GM21717 (cell line): ENCODE data around the gene FNIP2.
"Not testable (repeated sequence)": the region's sequence is repeated elsewhere in the genome, so short reads cannot be mapped to it uniquely, and the experiment has no call there.

Experiments
- ATAC-seq: cut with Tn5 transposase; IDR thresholded peaks from one replicate; pipeline ENCODE4 v1.9.1; 2021; ENCODE audit warnings: mild to moderate bottlenecking, moderate library complexity; ENCODE audit not compliant: unreplicated experiment

The FNIP2 gene

DNA sequence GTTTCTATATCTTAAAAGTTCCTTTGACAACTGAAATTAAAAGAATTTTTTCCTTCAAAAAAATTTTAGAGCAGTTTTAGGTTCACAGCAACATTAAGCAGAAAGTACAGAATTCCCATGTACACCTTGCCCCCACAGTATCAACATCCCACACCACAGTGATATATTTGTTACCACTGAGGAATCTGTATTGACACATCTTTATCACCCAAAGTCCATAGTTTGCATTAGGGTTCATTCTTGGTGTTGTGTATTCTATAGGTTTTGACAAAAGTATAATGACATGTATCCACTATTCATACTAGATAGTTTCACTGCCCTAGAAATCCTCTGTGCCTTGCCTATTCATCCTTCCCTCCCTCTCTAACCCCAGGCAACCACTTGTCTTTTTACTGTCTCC is 43.7 kb downstream of the FNIP2 start:
- no peak for ATAC-seq

DNA sequence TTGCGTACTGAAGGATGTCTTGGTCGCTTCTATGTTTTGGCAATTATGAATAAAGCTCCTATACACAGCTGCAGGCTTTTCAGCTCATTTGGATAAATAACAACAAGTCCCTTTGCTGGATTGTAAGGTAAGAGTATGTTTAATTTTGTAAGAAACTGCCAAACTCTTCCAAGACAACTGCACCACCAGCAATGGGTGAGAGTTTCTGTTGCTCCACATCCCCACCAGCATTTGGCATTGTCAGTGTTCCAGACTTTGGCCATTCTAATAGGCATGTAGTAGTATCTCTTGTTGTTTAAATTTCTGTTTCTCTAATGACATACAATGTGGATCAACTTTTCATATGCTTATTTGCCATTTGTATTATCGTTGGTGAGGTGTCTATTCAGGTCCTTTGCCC is 44.3 kb downstream of the FNIP2 start:
- no peak for ATAC-seq

DNA sequence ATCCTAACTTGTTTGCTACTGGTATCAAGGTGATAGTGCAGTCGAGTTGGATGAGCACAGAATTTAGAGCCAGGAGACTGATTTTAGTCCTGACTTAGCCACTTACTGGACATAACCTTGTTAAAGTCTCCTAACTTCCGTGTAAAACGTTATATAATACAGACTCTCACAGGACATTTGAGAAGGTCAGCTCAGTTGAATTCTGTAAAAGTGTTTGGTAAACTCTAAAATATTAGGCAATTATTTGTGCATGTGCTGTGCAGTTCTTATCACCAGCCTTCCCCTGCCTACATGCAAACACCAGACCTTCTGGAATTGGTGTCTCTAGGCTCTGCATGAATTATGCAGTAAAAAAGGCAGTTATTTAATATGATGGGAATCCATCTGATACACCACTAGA is 45.4 kb downstream of the FNIP2 start:
- no peak for ATAC-seq

DNA sequence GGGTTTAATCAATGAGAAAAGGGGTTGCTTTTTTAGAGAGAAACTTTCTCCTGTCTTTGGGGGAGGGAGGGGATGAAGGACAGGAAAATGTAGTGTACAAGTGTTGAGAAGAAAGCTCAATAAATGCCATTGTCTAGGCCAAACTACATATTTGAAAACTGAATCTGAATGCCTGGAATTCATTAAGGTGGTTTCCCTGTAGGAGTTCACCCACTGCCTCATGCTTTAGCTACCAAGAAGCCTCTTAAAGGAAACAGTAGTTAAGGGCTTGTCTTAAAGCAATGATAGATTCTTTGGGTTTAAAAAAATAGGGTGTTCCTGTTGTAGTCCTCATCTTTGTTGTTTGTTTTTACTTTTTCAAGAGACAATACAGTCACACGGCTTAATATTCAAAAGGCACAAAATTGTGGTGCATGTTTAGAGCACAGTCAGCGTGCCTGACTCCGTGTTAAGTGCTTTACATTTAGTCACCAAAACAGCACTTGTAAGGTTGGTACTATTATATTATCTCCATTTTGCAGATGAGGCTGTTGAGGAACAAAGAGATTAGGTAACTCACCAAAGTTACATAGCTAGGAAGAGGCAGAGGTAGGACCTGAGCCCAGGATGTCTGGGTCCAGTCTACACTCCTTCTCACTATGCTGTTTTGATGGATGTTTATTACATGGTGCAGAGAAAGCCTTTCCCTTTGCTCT is 46.0 kb downstream of the FNIP2 start:
- ATAC-seq: no peak

DNA sequence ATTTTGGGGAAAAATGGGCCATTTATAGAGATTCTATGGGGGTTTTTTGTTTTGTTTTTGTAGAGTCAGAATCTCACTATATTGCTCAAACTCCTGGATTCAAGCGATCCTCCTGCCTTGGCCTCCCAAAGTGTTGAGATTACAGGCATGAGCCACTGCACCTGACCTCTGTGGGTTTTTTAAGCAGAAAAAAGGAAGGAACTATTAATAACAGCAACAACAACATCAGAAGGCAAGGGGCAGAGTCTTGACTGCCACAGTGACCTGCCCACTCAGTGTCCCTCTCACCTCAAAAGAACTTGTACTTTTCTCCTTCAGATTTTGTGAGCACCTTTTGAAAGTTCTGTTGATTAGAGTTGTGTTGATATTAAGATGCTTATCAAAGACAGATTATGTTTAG is 48.1 kb downstream of the FNIP2 start:
- ATAC-seq: no peak

DNA sequence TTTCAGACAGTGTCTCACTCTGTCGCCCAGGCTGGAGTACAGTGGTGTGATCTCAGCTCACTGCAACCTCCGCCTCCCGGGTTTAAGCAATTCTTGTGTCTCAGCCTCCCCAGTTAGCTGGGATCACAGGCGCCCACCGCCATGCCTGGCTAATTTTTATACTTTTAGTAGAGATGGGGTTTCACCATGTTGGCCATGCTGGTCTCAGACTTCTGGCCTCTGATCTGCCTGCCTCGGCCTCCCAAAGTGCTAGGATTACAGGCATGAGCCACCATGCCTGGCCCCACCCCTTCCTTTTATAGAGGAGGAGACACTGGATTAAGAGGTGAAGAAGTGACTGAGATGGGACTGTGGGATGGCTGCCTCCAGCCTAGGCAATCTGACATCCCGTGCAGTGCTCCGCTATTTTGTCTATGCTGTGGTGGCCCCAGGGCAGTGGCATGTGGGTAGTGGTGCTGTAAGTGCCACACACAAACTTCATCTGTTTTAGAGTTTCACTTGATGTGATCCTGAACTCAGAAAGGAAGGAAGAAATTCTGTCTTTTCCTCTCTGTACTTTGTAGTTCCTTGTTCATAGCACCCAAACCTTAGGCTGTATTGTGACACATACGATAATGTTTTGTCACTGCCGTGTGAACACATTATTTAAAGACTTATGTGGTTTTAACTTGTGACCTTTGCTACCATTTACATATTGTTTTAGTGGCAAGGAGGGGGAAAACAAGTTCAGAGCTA is 48.9 kb downstream of the FNIP2 start:
- ATAC-seq: peak; percentile 46

DNA sequence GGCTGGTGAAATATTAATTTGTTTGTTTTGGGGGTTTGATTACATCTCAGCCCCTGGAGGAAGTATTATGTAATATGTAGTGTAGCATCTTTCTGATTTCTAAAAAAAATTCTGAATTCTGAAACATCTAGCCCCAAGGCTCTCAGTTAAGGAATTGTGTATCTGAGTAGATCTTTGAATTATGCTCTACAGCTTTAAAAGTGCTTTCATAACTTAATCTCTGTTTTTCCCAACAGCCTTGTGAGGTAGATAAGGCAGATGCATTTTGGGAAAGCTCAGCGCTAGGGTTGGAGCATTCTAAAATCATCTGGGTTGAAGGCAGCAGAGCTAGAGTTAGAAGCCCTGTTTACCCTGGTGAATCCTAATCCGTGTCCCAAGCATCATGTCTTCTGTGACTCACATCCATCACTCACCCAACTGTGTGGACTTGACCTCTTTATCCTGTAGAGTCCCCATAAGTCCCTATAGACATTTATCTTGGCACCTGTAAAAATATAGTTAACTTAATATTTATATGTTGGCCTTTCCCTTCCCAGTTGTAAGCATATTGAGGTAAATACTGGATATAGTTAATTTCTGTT is 49.8 kb downstream of the FNIP2 start:
- no peak for ATAC-seq

DNA sequence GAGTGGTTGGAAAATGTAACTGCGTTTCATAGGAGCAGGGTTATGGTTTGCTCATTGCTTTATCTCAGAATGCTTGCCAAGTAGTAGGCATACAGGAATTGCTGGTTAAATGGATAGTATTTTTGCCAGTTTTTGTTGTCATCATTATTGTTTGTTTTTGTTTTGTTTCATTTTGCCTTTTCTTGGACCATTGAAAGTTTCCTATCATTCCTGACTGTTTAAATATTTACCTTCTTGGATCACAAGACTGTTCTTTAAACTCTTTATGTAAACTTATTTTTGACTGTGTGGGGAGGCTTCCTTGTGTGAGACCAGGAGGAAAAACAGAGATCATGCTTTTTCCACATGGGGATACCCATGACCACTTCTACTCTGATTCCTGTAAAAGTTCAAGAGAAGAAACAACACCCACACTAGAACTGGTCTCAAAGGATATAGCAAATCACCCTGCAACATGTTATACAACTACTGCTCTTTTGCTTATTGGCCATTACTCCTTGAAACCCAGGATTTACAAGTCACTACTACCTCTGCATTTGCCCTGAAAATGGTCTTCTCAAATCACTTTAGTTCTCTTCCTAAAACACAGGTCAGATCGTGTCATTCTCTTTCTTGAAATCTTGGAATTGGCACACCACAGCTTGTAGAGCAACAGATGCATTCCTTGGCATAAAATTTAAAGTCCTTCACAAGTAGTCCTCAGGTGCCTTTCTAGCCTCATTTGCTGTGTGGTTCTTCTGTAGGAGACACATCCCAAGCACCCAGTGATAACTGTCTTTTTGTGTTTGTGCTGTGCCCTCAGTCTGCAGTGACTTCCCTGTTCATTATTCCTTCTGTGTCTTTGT is 51.3 kb downstream of the FNIP2 start:
- ATAC-seq: no peak

DNA sequence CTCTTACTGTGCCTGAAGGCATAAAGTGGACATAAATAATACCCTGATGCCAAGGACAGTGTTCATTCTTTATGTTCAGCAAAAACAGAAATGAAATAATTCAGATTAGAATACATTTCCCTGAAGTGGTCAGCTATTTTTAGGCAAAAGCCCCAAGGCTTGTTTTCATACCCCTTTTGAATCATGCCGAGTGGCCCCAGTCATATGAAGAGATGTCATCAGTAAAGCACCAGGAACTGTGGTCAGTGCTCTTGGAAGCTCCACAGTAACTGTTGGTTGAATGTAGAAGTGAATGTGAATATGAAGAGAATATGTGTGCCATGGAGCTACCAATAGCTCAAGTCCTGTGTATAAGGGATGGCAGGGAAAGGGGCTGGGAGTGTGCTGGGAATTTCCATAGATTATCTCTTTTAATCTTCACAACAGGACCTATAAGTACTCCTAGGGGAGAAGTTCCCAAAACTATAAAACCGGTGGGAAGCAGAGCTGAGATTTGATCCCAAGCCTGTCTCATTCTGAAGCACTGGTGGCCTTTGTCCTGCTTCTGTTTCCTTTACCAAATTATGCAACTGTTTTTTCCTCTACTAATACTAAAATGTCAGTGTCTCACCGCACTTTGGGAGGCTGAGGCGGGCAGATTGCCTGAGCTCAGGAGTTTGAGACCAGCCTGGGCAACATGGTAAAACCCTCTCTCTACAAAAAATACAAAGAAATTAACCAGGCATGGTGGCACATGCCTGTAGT is 52.6 kb downstream of the FNIP2 start:
- peak; percentile 39 for ATAC-seq

DNA sequence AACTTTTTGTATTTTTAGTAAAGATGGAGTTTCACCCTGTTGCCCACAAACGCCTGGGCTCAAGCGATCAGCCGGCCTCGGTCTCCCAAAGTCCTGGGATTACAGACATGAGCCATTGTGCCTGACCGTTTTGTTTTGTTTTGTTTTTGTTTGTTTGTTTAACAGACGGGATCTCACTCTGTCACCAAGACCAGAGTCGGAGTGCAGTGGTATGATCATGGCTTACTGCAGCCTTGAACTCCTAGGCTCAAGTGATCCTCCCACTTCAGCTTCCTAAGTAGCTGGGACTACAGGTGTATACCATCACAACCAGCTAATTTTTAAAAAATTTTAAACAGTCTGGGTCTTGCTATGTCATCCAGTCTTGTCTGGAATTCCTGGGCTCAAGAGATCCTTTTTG is 53.5 kb downstream of the FNIP2 start:
- no peak for ATAC-seq

DNA sequence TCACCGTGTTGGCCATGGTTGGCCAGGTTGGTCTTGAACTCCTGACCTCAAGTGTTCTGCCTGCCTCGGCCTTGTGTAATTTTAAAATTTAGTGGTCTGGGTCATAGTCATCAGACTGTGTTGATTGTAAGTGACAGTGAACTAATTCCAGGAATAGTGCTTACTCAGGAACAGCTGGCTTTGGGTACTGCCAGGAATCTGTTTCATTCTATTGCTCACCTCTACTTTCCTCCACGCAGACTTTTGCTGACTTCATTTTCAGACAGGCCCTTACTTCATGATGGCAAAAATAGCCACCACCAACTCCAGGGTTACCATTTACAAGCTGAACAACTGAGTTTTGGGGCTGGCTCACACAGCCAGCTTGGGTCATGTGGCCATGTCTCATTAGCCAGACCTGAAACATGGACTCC is 54.6 kb downstream of the FNIP2 start:
- ATAC-seq: peak; percentile 47

DNA sequence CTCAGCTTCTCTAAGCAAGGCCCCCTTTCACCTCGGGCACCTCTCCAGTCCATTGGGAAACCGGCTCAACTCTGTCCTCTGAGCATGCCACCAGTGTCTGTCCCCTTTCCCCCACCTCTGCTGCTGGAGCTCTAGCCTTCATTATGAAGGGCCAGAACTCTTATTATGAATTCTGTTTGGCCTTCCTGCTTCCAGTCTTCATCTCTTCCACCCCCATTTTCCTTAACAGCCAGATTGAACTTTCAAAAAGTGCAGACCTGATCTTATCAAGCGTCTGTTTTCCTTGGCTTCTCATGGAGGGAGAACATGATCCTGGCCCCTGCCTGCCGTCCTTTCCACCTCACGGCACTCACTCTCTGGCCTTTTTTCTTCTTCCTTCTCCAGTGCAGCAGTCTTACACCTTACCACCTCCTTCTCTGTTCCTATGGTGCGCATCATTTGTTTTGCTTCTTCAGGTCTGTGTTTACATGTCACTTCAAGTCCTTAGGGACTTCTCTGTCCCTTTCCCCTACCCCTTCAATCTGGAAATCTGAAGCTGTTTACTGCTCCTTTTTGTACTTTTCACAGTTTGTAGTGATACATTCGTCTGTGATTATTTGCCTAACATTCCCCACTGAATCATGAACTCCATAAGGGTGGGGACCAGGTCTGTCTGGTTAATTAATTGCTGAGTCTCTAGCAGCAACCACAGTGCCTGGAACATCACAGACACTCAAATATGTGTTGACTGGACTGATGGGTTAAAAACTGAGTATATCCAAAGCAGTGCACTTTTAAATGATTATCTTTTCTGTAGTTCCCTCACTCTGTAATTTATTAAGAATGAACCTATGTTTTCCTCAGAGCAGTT is 55.8 kb downstream of the FNIP2 start:
- no peak for ATAC-seq

DNA sequence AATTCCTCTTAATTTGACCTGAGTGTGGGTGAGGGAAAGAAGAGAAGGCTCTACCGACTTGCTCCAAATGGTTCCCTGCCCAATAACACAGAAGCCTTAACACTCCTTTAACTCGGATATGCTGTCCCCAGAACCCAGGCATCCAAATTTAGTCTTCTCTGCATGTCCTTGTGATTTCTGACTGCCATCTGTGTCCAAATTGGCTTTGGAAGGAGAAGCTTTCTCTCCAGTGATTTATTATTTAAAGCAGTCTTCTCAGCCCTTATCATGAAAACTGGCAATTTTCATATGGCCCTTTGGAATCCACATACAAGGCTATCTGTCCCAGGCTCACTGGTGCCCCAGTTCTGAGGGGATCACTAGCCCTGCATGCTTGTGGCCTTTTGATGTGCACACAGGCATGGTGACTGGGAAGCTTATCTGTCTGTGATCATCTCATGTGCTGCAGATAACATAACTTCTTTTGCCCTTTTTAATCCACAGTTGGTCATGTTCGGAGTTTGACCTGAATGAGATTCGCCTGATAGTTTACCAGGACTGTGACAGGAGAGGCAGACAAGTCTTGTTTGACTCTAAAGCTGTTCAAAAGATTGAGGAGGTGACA is 56.7 kb downstream of the FNIP2 start:
- no peak for ATAC-seq

DNA sequence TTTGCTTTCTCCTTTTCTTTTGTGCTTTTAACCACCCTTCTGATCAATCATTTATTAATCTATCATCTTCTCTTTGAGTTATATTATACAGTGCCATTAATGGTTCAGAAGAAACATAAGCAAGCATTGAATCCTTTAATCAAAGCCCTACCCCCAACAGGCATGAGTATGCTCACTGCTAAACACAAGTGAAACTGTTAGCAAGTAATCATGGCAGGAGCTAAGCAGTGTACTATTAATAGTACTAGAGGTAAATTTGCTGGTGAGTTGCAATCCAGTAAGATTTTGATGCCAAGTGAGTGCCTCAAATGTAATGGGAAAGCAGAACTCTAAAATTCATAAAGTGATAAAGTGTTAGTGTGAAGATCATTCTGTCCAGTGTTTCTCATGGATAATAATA is 57.2 kb downstream of the FNIP2 start:
- peak; percentile 49 for ATAC-seq

DNA sequence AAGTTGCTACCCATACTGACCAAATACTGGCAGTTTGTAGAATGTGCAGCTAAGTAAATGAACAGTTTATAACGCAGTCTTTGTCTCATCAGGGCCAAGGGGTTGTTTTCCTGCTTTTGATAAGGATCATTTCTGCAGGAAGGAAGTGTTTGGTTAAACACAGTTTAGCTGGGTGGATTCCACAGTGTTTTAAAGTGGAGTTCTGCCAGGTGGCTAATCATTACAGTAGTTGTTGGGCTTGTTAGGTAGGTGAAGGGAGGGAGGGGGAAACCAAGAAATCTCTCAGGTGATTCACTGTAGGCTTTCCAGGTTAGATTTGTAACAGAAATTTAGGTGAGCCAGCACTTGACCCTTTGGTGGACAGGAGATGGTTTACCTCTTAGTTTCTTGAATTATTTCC is 58.1 kb downstream of the FNIP2 start:
- ATAC-seq: no peak

DNA sequence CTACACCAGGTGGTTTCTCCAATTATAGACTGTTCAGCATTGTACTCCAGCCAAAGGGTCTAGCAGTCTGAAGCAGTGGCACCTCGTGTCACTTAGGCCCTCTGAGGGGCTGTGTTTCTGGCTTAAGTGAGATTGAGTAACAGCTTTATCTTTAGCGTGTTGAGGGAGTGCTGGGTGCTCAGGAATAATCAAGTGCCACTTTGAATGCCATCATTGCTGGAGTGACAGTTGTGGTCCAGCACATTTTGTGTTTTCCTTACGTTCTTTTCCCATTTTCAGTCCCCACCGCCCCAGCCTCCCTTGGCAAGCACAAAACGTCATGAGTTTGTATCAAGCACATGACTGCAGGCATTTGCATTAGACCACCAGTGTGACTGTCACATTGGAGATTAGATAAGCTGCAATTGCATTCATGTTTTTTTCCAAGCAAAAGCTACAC is 58.7 kb downstream of the FNIP2 start:
- ATAC-seq: no peak

DNA sequence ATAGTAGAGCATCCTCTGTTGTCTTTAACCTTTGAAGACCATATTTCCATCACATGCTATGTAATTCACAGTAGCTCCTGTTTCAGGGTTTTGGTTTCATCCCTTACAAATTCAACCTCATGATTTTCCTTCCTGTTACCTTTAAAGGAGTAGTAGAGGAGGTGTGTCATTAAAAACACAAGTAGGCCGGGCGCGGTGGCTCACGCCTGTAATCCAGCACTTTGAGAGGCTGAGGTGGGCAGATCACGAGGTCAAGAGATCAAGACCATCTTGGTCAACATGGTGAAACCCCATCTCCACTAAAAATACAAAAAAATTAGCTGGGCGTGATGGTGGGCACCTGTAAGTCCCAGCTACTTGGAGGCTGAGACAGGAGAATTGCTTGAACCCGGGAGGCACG is 59.3 kb downstream of the FNIP2 start:
- not testable (repeated sequence) for ATAC-seq

DNA sequence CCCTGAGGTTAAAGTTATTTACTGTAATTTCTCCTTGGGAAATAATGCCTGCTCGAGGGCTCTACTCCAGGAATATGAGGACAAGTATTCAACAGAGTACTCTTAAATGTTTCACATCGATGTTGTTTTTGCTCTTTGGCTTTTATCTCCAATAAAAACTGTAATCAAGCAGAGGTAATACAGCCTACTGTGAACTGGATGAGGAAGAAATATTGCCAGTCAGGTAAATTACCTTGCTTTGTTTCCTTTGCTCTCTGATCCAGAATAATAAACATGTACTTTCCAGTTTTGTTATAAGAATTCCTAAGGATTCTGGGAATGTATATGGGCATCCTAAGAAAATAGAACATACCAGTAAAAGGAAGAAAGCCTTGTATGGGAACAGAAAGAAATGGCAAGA is 60.4 kb downstream of the FNIP2 start:
- no peak for ATAC-seq

DNA sequence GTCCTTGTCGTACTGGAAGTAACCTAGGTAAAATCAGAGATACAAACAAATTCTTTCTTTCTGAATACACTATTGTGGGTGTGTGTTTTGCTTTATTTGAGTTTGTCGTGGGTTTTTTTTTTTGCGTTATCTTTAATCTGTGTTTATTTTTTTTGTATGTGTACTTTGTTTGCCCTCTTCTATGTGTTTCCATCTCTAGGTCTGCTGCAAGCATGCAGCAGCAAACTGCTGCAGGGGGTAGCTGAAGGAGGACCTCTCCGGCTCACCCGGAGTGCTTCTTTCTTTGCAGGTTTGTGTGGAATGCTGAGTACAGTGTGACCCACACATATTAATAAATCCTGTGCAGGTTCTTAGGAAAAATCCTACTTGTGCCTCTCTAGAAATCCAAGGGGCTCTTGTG is 64.8 kb downstream of the FNIP2 start:
- ATAC-seq: no peak
